Measurements from ENCODE around the gene ZDHHC7. TPM values are rescaled to one million over a fixed set of nuclear protein-coding genes. Genes with fewer than 3 reads are reported as not detected.

ZDHHC7 gene
- total RNA-seq, 1 experiment from 2014 or later: 39.9 TPM

- Histone ChIP-seq H3K4me3 (replicated peaks in 1 of 2; ENCODE audit: low read depth in 1 of 2, low read length in 2 of 2) (no peak overlapping the region), H3K9me3 (ENCODE audit: control insufficient read depth in 1 of 2, insufficient read depth in 1 of 2, low read depth in 1 of 2, low read length in 2 of 2) (no peaks in the 10 kb centered on the region), H3K27me3 (ENCODE audit: insufficient read depth, low read length) (no peaks in the 10 kb centered on the region), H3K4me2 (ENCODE audit: low read length) (no peak overlapping the region), H3K79me2 (ENCODE audit: insufficient read depth, low read length) (no peaks in the 10 kb centered on the region), H3K9ac (ENCODE audit: low read length) (no peak overlapping the region), H3K36me3 (ENCODE audit: control insufficient read depth in 1 of 2, insufficient read depth in 2 of 2, low read length in 2 of 2) (no peaks in the 10 kb centered on the region), H2AFZ (ENCODE audit: low read depth, low read length, poor library complexity, severe bottlenecking) (no peak overlapping the region), H4K20me1 (ENCODE audit: insufficient read depth) (no peaks in the 10 kb centered on the region), H3K9me2 (ENCODE audit: insufficient read depth) (no peaks in the 10 kb centered on the region), H3K27ac (ENCODE audit: low read depth, low read length) (no peak overlapping the region), H3K4me1 (ENCODE audit: control insufficient read depth in 1 of 2, insufficient read depth in 2 of 2, low read length in 2 of 2) (no peaks in the 10 kb centered on the region)
- BruUV-seq (replicated peaks): no TSS peak
- TF ChIP-seq, protein P1, sequence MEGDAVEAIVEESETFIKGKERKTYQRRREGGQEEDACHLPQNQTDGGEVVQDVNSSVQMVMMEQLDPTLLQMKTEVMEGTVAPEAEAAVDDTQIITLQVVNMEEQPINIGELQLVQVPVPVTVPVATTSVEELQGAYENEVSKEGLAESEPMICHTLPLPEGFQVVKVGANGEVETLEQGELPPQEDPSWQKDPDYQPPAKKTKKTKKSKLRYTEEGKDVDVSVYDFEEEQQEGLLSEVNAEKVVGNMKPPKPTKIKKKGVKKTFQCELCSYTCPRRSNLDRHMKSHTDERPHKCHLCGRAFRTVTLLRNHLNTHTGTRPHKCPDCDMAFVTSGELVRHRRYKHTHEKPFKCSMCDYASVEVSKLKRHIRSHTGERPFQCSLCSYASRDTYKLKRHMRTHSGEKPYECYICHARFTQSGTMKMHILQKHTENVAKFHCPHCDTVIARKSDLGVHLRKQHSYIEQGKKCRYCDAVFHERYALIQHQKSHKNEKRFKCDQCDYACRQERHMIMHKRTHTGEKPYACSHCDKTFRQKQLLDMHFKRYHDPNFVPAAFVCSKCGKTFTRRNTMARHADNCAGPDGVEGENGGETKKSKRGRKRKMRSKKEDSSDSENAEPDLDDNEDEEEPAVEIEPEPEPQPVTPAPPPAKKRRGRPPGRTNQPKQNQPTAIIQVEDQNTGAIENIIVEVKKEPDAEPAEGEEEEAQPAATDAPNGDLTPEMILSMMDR (IDR thresholded peaks at IDR 0.05 in 2 of 3, conservative IDR thresholded peaks at IDR 0.05 in 1 of 3; ENCODE audit: borderline replicate concordance in 1 of 3, insufficient read depth in 1 of 3, low read depth in 2 of 3, low read length in 2 of 3): no peak
- no peak for TF ChIP-seq YY1 (IDR thresholded peaks at IDR 0.05; ENCODE audit: extremely low read depth, insufficient replicate concordance, low read depth, low read length)
- DNase-seq (ENCODE audit: low read depth, low spot score) (no peak), ATAC-seq (no peak)
- ChIA-PET RAD21 (ENCODE audit: low non-redundant PET in 1 of 2, low total read pairs in 2 of 2, uncharacterized antibody in 2 of 2, unreplicated experiment in 2 of 2) (no interaction called here), CTCF (interaction anchor here (0.9 to 1.6 kb wide), 2 partner anchors 9 kb away, joined by 4 read pairs; no protein-coding TSS in a partner anchor), POLR2A (no interaction called here)
- intact Hi-C loops (cut with micrococcal nuclease): no loop called here
These were observed 36.6 kb upstream of the ZDHHC7 start for GRCh38 chr16:85047867-85048455.

DNA sequence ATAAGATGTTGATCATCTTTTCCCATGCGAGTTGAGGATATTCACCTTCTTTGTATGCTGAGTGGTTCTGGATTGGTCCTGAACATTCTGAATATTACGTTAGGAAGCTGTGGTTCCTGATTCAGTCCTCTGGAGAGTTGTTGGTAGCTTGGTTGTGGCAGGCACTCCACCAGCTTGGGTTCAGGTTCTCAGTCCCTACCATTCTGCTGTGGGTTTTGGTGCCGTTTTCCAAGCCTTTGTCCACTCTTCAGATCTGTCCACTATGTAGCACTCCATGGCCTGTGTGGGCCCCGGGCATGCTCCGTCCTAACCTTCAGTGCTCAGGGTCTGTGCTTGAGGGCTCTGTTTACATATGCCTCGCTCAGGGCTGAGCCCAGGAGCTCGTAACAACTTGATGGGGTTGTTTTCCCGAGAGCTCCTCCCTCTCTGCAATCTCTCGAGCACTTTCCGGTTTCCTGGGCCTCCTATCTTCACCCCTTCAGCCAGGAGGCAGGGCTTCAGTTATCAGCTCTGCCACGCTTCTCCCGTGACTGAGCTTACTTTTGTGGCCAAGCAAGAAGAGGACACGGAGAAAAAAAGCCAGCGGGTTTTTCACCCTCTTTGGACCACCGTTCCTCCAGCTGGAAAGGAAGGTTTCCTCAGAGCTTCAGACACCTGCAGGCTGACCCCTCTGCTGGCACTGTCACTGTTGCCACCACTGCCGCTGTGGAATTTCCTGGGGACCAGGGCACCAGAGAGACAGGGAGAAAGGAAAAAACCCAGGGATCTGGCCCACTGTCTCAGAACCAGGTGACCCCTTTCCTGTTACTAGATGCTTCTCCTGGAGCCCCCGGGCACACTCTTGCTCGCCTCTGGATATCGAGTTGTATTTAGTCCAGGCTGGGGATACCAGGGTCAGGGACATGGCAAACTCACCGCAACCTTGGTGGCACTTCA lies 35.9 kb upstream of the ZDHHC7 start:
- ATAC-seq (no peak), DNase-seq (ENCODE audit: low read depth, low spot score) (no peak)
- H3K27me3 ChIP-seq (ENCODE audit: insufficient read depth, low read length): no peaks in the 10 kb centered on the region
- TF ChIP-seq, protein P1 (IDR thresholded peaks at IDR 0.05 in 2 of 3, conservative IDR thresholded peaks at IDR 0.05 in 1 of 3; ENCODE audit: borderline replicate concordance in 1 of 3, insufficient read depth in 1 of 3, low read depth in 2 of 3, low read length in 2 of 3): no peak
- no peak for TF ChIP-seq RAD21 (IDR thresholded peaks at IDR 0.05; ENCODE audit: low read depth)
- TF ChIP-seq POLR2A (IDR thresholded peaks at IDR 0.05; ENCODE audit: borderline replicate concordance, extremely low read depth, insufficient read depth, insufficient read length): no peak
- TF ChIP-seq, protein P2, sequence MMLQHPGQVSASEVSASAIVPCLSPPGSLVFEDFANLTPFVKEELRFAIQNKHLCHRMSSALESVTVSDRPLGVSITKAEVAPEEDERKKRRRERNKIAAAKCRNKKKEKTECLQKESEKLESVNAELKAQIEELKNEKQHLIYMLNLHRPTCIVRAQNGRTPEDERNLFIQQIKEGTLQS (IDR thresholded peaks at IDR 0.05): no peak
- BruUV-seq (replicated peaks): no TSS peak
- intact Hi-C loops (cut with micrococcal nuclease): no loop called here
- no peak overlapping the region for H3K9ac ChIP-seq (ENCODE audit: low read length)
- no peaks in the 10 kb centered on the region for H3K36me3 ChIP-seq (ENCODE audit: control insufficient read depth in 1 of 2, insufficient read depth in 2 of 2, low read length in 2 of 2)
- H3K79me2 ChIP-seq (ENCODE audit: insufficient read depth, low read length): no peaks in the 10 kb centered on the region
- no peaks in the 10 kb centered on the region for H3K9me2 ChIP-seq (ENCODE audit: insufficient read depth)
- no peaks in the 10 kb centered on the region for H3K9me3 ChIP-seq (ENCODE audit: control insufficient read depth in 1 of 2, insufficient read depth in 1 of 2, low read depth in 1 of 2, low read length in 2 of 2)
- RAD21 ChIA-PET (ENCODE audit: low non-redundant PET in 1 of 2, low total read pairs in 2 of 2, uncharacterized antibody in 2 of 2, unreplicated experiment in 2 of 2): no interaction called here
- no peak overlapping the region for H2AFZ ChIP-seq (ENCODE audit: low read depth, low read length, poor library complexity, severe bottlenecking)
- H3K4me3 ChIP-seq (replicated peaks in 1 of 2; ENCODE audit: low read depth in 1 of 2, low read length in 2 of 2): no peak overlapping the region
- H3K4me1 ChIP-seq (ENCODE audit: control insufficient read depth in 1 of 2, insufficient read depth in 2 of 2, low read length in 2 of 2): no peaks in the 10 kb centered on the region
- no peak overlapping the region for H3K27ac ChIP-seq (ENCODE audit: low read depth, low read length)
- POLR2A ChIA-PET: interaction anchor here (1.2 kb wide), 1 partner anchor 10 kb away, joined by 4 read pairs; no protein-coding TSS in a partner anchor
- H3K4me2 ChIP-seq (ENCODE audit: low read length): no peak overlapping the region
- no peaks in the 10 kb centered on the region for H4K20me1 ChIP-seq (ENCODE audit: insufficient read depth)
- CTCF ChIA-PET: interaction anchor here (0.7 to 1.6 kb wide), 2 partner anchors 9 to 10 kb away, joined by 3 to 4 read pairs; no protein-coding TSS in a partner anchor
